GM12892 (cell line): Measurements from ENCODE around the gene MYL7.

Source experiments
- POLR2A ChIP-seq: IDR thresholded peaks from 2 replicates; pipeline ENCODE4 v1.6.1; 2011; ENCODE audit warnings: low read depth, low read length, control low read depth
- POLR2AphosphoS5 ChIP-seq: IDR thresholded peaks from 2 replicates; pipeline ENCODE4 v1.6.1; 2011; ENCODE audit warnings: low read depth, low read length, control low read depth

GRCh38 chr7:44150466-44150832 lies 9.3 kb upstream of the MYL7 start:
- TF ChIP-seq POLR2A (no peak), POLR2AphosphoS5 (no peak)
